ENCODE measurements around the gene CDH15.

Gene CDH15

GRCh38 chr16:89155184-89155679, 16.3 kb upstream of the CDH15 start:
- TF ChIP-seq EZH2 (optimal IDR thresholded peaks at IDR 0.05; ENCODE audit: low read depth, low read length), result no peak
- TF ChIP-seq, protein P1, sequence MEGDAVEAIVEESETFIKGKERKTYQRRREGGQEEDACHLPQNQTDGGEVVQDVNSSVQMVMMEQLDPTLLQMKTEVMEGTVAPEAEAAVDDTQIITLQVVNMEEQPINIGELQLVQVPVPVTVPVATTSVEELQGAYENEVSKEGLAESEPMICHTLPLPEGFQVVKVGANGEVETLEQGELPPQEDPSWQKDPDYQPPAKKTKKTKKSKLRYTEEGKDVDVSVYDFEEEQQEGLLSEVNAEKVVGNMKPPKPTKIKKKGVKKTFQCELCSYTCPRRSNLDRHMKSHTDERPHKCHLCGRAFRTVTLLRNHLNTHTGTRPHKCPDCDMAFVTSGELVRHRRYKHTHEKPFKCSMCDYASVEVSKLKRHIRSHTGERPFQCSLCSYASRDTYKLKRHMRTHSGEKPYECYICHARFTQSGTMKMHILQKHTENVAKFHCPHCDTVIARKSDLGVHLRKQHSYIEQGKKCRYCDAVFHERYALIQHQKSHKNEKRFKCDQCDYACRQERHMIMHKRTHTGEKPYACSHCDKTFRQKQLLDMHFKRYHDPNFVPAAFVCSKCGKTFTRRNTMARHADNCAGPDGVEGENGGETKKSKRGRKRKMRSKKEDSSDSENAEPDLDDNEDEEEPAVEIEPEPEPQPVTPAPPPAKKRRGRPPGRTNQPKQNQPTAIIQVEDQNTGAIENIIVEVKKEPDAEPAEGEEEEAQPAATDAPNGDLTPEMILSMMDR (IDR thresholded peaks at IDR 0.05; ENCODE audit: low read length), result no peak
- TF ChIP-seq EZH2phosphoT487 (IDR thresholded peaks at IDR 0.05; ENCODE audit: low read length), result no peak
- H3K9ac ChIP-seq (ENCODE audit: low read length), result no peak overlapping the region
- H3K36me3 ChIP-seq (replicated peaks; ENCODE audit: insufficient read depth, low read length), result no peaks in the 10 kb centered on the region
- no peak overlapping the region for H3K4me2 ChIP-seq (ENCODE audit: low read depth, low read length)
- H3K27ac ChIP-seq (ENCODE audit: low read length), result no peak overlapping the region
- no peaks in the 10 kb centered on the region for H3K9me2 ChIP-seq (replicated peaks; ENCODE audit: insufficient read depth, low read length)
- H4K20me1 ChIP-seq (ENCODE audit: insufficient read depth, low read length), result no peaks in the 10 kb centered on the region
- no peak overlapping the region for H2AFZ ChIP-seq (ENCODE audit: low read length)
- no peak for DNase-seq
- no peak overlapping the region for H3K4me3 ChIP-seq (ENCODE audit: low read length)
- no peaks in the 10 kb centered on the region for H3K79me2 ChIP-seq (ENCODE audit: low read length)
- H3K4me1 ChIP-seq (ENCODE audit: low read length), result no peaks in the 10 kb centered on the region
- H3F3A ChIP-seq (ENCODE audit: insufficient read depth, low read length), result no peaks in the 10 kb centered on the region
- no peaks in the 10 kb centered on the region for H3K27me3 ChIP-seq (replicated peaks; ENCODE audit: insufficient read depth, low read length)
- no peaks in the 10 kb centered on the region for H3K9me3 ChIP-seq (replicated peaks; ENCODE audit: insufficient read depth, low read length)

- Histone ChIP-seq H3K9ac (ENCODE audit: low read length) (no peak overlapping the region), H3K4me1 (ENCODE audit: low read length) (no peaks in the 10 kb centered on the region), H4K20me1 (ENCODE audit: insufficient read depth, low read length) (no peaks in the 10 kb centered on the region), H3K27ac (ENCODE audit: low read length) (no peak overlapping the region), H3K79me2 (ENCODE audit: low read length) (no peaks in the 10 kb centered on the region), H2AFZ (ENCODE audit: low read length) (no peak overlapping the region), H3K36me3 (replicated peaks; ENCODE audit: insufficient read depth, low read length) (no peaks in the 10 kb centered on the region), H3F3A (ENCODE audit: insufficient read depth, low read length) (no peaks in the 10 kb centered on the region), H3K27me3 (replicated peaks; ENCODE audit: insufficient read depth, low read length) (no peaks in the 10 kb centered on the region), H3K9me2 (replicated peaks; ENCODE audit: insufficient read depth, low read length) (no peaks in the 10 kb centered on the region), H3K4me3 (ENCODE audit: low read length) (no peak overlapping the region), H3K9me3 (replicated peaks; ENCODE audit: insufficient read depth, low read length) (no peaks in the 10 kb centered on the region), H3K4me2 (ENCODE audit: low read depth, low read length) (no peak overlapping the region)
- DNase-seq, result no peak
- no peak for TF ChIP-seq EZH2phosphoT487 (IDR thresholded peaks at IDR 0.05; ENCODE audit: low read length)
- no peak for TF ChIP-seq EZH2 (optimal IDR thresholded peaks at IDR 0.05; ENCODE audit: low read depth, low read length)
- TF ChIP-seq, protein P1 (IDR thresholded peaks at IDR 0.05; ENCODE audit: low read length), result no peak
Observed at GRCh38 chr16:89155851-89156739, 15.5 kb upstream of the CDH15 start.

DNA sequence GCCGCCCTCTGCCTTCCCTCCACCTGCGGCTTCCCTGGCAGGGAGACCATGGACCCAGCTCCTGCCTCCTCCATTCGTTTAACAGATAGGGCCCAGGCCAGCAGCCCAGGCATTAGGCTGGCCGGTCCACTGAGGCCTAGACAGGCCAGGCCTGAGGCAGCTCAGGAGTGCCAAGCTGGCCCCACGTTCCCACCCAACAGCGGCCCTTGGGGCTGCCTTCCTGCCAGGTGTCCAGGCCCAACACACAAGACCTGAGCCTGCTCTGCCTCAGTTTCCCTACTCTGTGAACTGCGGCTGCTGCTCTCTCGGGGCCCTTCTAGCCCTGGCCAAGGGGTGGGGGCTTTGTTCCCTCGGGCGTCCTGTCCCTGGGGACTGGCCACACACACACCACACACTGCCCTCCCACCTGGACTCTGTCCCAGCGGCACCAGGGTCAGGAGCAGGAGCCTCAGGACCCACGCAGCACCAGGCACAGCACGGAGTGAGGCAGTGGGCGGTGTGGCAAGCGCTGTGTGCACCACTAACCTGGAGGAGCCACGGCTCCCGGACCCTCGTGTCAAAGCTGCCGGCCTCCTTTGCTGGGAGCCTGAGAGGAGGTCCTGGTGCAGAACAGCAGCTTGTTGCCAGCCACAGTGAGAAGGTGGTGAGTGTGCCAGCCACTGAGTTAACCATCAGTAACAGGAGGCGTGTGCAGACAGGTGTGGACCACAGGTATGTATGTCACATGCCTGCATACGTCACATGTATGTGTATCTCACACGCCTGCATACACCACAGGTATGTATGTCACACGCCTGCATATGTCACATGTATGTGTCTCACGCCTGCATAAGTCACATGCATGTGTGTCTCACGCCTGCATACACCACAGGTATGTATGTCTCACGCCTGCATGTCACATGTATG, 14.6 kb upstream of the CDH15 start:
- DNase-seq, result no peak
- no peaks in the 10 kb centered on the region for H3K4me1 ChIP-seq (ENCODE audit: low read length)
- H3K9me2 ChIP-seq (replicated peaks; ENCODE audit: insufficient read depth, low read length), result no peaks in the 10 kb centered on the region
- no peaks in the 10 kb centered on the region for H3K36me3 ChIP-seq (replicated peaks; ENCODE audit: insufficient read depth, low read length)
- H3K27me3 ChIP-seq (replicated peaks; ENCODE audit: insufficient read depth, low read length), result no peaks in the 10 kb centered on the region
- no peak overlapping the region for H2AFZ ChIP-seq (ENCODE audit: low read length)
- H3K9ac ChIP-seq (ENCODE audit: low read length), result no peak overlapping the region
- no peak overlapping the region for H3K4me3 ChIP-seq (ENCODE audit: low read length)
- H3K9me3 ChIP-seq (replicated peaks; ENCODE audit: insufficient read depth, low read length), result no peaks in the 10 kb centered on the region
- no peak for TF ChIP-seq EZH2phosphoT487 (IDR thresholded peaks at IDR 0.05; ENCODE audit: low read length)
- no peak for TF ChIP-seq EZH2 (optimal IDR thresholded peaks at IDR 0.05; ENCODE audit: low read depth, low read length)
- TF ChIP-seq, protein P1 (IDR thresholded peaks at IDR 0.05; ENCODE audit: low read length), result no peak
- no peaks in the 10 kb centered on the region for H3F3A ChIP-seq (ENCODE audit: insufficient read depth, low read length)
- H4K20me1 ChIP-seq (ENCODE audit: insufficient read depth, low read length), result no peaks in the 10 kb centered on the region
- H3K79me2 ChIP-seq (ENCODE audit: low read length), result no peaks in the 10 kb centered on the region
- no peak overlapping the region for H3K27ac ChIP-seq (ENCODE audit: low read length)
- H3K4me2 ChIP-seq (ENCODE audit: low read depth, low read length), result no peak overlapping the region
